Measurements from ENCODE around the gene HEPH.

- no peak for TF ChIP-seq CTCF (IDR thresholded peaks at IDR 0.05; ENCODE audit: insufficient read depth, low read depth, low read length)
- TF ChIP-seq EZH2 (IDR thresholded peaks at IDR 0.05; ENCODE audit: insufficient read depth, low read length): no peak
These were observed 3.4 kb downstream of the HEPH start for GRCh38 chrX:66167431-66167830.

Data from astrocyte (in vitro differentiated cells and primary cell).